Hepatocyte (in vitro differentiated cells): ENCODE data around the gene ELMOD3. TPM values are rescaled to one million over a fixed set of nuclear protein-coding genes. Genes with fewer than 3 reads are reported as not detected.

Experiments
- DNase-seq: peaks from one replicate; pipeline ENCODE4 v3.0.0-alpha.2; 2016; ENCODE audit warnings: low spot score
- H2AFZ ChIP-seq: fragments of 200-600 bp; sonication (generic); 2 replicates; pipeline ENCODE4 v1.6.0; 2016; ENCODE audit warnings: antibody characterized with exemption, mild to moderate bottlenecking
- H3K27ac ChIP-seq: fragments of 200-600 bp; sonication (generic); 2 replicates; pipeline ENCODE4 v1.5.1; 2016; ENCODE audit warnings: mild to moderate bottlenecking
- H3K27me3 ChIP-seq: fragments of 200-600 bp; sonication (generic); 2 replicates; pipeline ENCODE4 v1.6.1; 2016
- H3K36me3 ChIP-seq: fragments of 200-600 bp; sonication (generic); replicated peaks from 2 replicates; pipeline ENCODE4 v1.5.1; 2016; ENCODE audit warnings: low read depth; ENCODE audit not compliant: insufficient read depth
- H3K4me1 ChIP-seq: fragments of 200-600 bp; sonication (generic); 2 replicates; pipeline ENCODE4 v1.5.1; 2016; ENCODE audit warnings: mild to moderate bottlenecking, moderate library complexity; ENCODE audit not compliant: insufficient read depth
- H3K4me2 ChIP-seq: fragments of 200-600 bp; sonication (generic); 2 replicates; pipeline ENCODE4 v1.6.0; 2016
- H3K4me3 ChIP-seq: fragments of 200-600 bp; sonication (generic); 2 replicates; pipeline ENCODE4 v1.5.1; 2016; ENCODE audit warnings: mild to moderate bottlenecking
- H3K79me2 ChIP-seq: fragments of 200-600 bp; sonication (generic); 2 replicates; pipeline ENCODE4 v1.6.0; 2017; ENCODE audit warnings: mild to moderate bottlenecking
- H3K9me2 ChIP-seq: fragments of 200-600 bp; sonication (generic); replicated peaks from 2 replicates; pipeline ENCODE4 v1.6.0; 2017; ENCODE audit warnings: mild to moderate bottlenecking; ENCODE audit not compliant: insufficient read depth
- H3K9me3 ChIP-seq: fragments of 200-600 bp; sonication (generic); 2 replicates; pipeline ENCODE4 v1.5.1; 2016; ENCODE audit warnings: low read depth, mild to moderate bottlenecking
- H4K20me1 ChIP-seq: fragments of 200-600 bp; sonication (generic); 2 replicates; pipeline ENCODE4 v1.6.0; 2016; ENCODE audit warnings: mild to moderate bottlenecking; ENCODE audit not compliant: insufficient read depth, poor library complexity, severe bottlenecking
- EZH2 ChIP-seq: fragments of 200-600 bp; sonication (generic); IDR thresholded peaks from 2 replicates; pipeline ENCODE4 v1.6.1; 2016; ENCODE audit warnings: antibody characterized with exemption, mild to moderate bottlenecking, borderline replicate concordance
- EZH2phosphoT487 ChIP-seq: fragments of 200-600 bp; sonication (generic); IDR thresholded peaks from one replicate; pipeline ENCODE4 v1.6.1; 2018; ENCODE audit warnings: antibody characterized with exemption, mild to moderate bottlenecking, low read depth, moderate library complexity; ENCODE audit not compliant: unreplicated experiment, severe bottlenecking
- WGBS: methylation state at CpG from one replicate; pipeline ENCODE4 v1.1.6; 2016; ENCODE audit warnings: low lambda C conversion rate; ENCODE audit errors: missing lambda C conversion rate; 5-methylcytosine and 5-hydroxymethylcytosine counted together
- polyA plus RNA-seq: library from polyadenylated mRNA; unstranded; fragments of >200 nt; fragmentation: Nextera tagmentation; extraction: Ambion mirVana; gene quantifications from 2 replicates; pipeline ENCODE4 v1.2.1, GENCODE V29; 2016
- total RNA-seq: library from RNA; depleted of rRNA; stranded (reverse); fragments of >200 nt; gene quantifications from 2 replicates; pipeline ENCODE4 v1.2.3, GENCODE V29; 2014
- TF ChIP-seq, protein P1 (sequence below): fragments of 200-600 bp; sonication (generic); IDR thresholded peaks from 2 replicates; pipeline ENCODE4 v1.5.1; 2016; ENCODE audit warnings: antibody characterized with exemption, mild to moderate bottlenecking; ENCODE audit not compliant: poor library complexity

Gene ELMOD3
- total and polyA plus RNA-seq, 2 experiments from 2014 or later, result 18.1 to 25.1 TPM

DNA sequence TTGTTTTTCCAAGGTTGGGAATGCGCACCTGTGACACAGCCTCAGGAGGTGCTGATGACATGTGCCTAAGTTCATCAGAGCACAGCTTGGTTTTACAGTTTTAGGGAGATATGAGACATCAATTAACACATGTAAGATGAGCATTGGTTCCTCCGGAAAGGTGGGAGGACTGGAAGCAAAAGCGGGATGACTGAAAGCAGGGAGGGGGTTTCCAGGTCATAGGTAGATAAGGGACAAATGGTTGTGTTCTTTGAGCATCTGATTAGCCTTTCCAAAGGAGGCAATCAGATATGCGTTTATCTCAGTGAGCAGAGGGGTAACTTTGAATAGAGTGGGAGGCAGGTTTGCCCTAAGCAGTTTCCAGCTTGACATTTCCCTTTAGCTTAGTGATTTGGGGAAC is 29.3 kb downstream of the ELMOD3 start:
- Histone ChIP-seq H3K9me3 (no peaks in the 10 kb centered on the region), H3K27ac (no peak overlapping the region), H2AFZ (no peak overlapping the region), H3K4me1 (no peaks in the 10 kb centered on the region), H3K4me3 (no peak overlapping the region), H3K4me2 (no peak overlapping the region), H3K36me3 (no peaks in the 10 kb centered on the region), H4K20me1 (no peaks in the 10 kb centered on the region), H3K9me2 (no peaks in the 10 kb centered on the region), H3K79me2 (no peaks in the 10 kb centered on the region), H3K27me3 (no peaks in the 10 kb centered on the region)
- TF ChIP-seq, protein P1, sequence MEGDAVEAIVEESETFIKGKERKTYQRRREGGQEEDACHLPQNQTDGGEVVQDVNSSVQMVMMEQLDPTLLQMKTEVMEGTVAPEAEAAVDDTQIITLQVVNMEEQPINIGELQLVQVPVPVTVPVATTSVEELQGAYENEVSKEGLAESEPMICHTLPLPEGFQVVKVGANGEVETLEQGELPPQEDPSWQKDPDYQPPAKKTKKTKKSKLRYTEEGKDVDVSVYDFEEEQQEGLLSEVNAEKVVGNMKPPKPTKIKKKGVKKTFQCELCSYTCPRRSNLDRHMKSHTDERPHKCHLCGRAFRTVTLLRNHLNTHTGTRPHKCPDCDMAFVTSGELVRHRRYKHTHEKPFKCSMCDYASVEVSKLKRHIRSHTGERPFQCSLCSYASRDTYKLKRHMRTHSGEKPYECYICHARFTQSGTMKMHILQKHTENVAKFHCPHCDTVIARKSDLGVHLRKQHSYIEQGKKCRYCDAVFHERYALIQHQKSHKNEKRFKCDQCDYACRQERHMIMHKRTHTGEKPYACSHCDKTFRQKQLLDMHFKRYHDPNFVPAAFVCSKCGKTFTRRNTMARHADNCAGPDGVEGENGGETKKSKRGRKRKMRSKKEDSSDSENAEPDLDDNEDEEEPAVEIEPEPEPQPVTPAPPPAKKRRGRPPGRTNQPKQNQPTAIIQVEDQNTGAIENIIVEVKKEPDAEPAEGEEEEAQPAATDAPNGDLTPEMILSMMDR, result no peak
- no peak for TF ChIP-seq EZH2
- 78% methylated on average over 4 of the region's 4 CpGs for WGBS
- DNase-seq, result no peak

DNA sequence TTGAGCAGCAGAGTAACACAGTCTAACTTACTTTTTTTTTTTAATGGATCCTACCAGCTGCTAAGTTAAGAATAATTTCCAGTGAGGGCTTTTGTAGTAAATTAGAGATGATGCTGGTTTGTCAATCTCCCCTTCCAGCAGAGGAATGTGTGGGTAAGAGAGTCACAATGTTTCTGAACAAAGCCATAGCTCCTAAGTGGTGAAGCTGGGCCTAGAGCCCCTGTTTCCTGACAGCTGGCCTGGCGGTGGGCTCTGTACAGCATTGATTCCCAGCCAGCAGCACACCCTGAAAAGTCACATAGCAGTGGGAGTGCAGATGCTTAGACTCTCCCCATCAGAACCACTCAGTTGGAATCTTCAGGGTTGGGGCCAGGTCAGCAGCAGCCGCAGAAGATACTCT is 31.2 kb downstream of the ELMOD3 start:
- no peaks in the 10 kb centered on the region for H4K20me1 ChIP-seq
- H3K27me3 ChIP-seq, result no peaks in the 10 kb centered on the region
- DNase-seq, result no peak
- no peaks in the 10 kb centered on the region for H3K9me3 ChIP-seq
- no peaks in the 10 kb centered on the region for H3K79me2 ChIP-seq
- no peaks in the 10 kb centered on the region for H3K36me3 ChIP-seq
- no peak overlapping the region for H3K4me3 ChIP-seq
- H2AFZ ChIP-seq, result no peak overlapping the region
- WGBS, result 84% methylated on average over 2 of the region's 2 CpGs
- TF ChIP-seq EZH2, result no peak
- TF ChIP-seq EZH2phosphoT487, result no peak
- TF ChIP-seq, protein P1, result no peak
- H3K27ac ChIP-seq, result no peak overlapping the region
- no peaks in the 10 kb centered on the region for H3K4me1 ChIP-seq
- H3K9me2 ChIP-seq, result no peaks in the 10 kb centered on the region
- no peak overlapping the region for H3K4me2 ChIP-seq

DNA sequence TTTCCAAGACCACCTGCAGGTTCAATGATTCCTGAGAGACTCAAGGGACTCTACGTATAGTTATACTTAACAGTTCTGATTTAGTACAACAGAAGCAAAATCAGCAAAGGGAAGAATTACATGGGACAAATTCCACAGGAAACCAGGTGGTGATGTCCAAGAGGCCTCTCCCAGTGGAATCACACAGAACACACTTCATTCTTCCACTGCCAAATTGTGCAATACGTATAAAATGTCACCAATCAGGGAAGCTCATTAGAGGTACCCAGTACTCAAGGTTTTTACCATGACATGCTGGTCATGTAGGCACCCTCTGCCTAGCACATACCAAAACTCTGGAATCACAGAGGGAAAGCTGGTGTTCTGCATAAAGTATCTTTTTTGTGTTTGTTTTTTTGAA is 33.2 kb downstream of the ELMOD3 start:
- no peaks in the 10 kb centered on the region for H3K79me2 ChIP-seq
- no peak overlapping the region for H2AFZ ChIP-seq
- no peak for DNase-seq
- H3K9me2 ChIP-seq, result no peaks in the 10 kb centered on the region
- H3K27me3 ChIP-seq, result no peaks in the 10 kb centered on the region
- H3K4me1 ChIP-seq, result no peaks in the 10 kb centered on the region
- no peak overlapping the region for H3K4me3 ChIP-seq
- no peaks in the 10 kb centered on the region for H3K9me3 ChIP-seq
- no peak overlapping the region for H3K27ac ChIP-seq
- no peaks in the 10 kb centered on the region for H3K36me3 ChIP-seq
- H4K20me1 ChIP-seq, result no peaks in the 10 kb centered on the region
- TF ChIP-seq, protein P1, result no peak
- TF ChIP-seq EZH2phosphoT487 (no peak), EZH2 (no peak)
- WGBS, result 96% methylated on average over 2 of the region's 2 CpGs
- H3K4me2 ChIP-seq, result no peak overlapping the region
